Amniotic epithelial cell (primary cell): ENCODE measurements around the gene L1TD1.
"Not testable (repeated sequence)": the region's sequence is repeated elsewhere in the genome, so short reads cannot be mapped to it uniquely, and the experiment has no call there.

Experiments used
- DNase-seq: peaks from one replicate; pipeline ENCODE4 v3.0.0-alpha.2; 2010; ENCODE audit warnings: low read depth

Gene L1TD1

GRCh38 chr1:62237950-62238374 is 43.3 kb downstream of the L1TD1 start:
- DNase-seq: no peak

- no peak for DNase-seq
These were observed 43.9 kb downstream of the L1TD1 start for GRCh38 chr1:62238507-62238906.

GRCh38 chr1:62239652-62240403 is 45.2 kb downstream of the L1TD1 start:
- DNase-seq: not testable (repeated sequence)

GRCh38 chr1:62240651-62241370 is 46.2 kb downstream of the L1TD1 start:
- DNase-seq: no peak

GRCh38 chr1:62241371-62242131 is 46.9 kb downstream of the L1TD1 start:
- no peak for DNase-seq

GRCh38 chr1:62244380-62244779 is 49.7 kb downstream of the L1TD1 start:
- not testable (repeated sequence) for DNase-seq

GRCh38 chr1:62245201-62245600 is 50.6 kb downstream of the L1TD1 start:
- no peak for DNase-seq

- DNase-seq: no peak
These were observed 52.9 kb downstream of the L1TD1 start for GRCh38 chr1:62247391-62248168.

- no peak for DNase-seq
These were observed 55.6 kb downstream of the L1TD1 start for GRCh38 chr1:62250126-62250726.

- DNase-seq: no peak
These were observed 64.9 kb downstream of the L1TD1 start for GRCh38 chr1:62259551-62259950.

GRCh38 chr1:62260688-62261087 is 66.0 kb downstream of the L1TD1 start:
- DNase-seq: no peak
